HL-60 (cell line): ENCODE measurements around the gene ADM.

Experiments
- POLR2AphosphoS5 ChIP-seq: IDR thresholded peaks from 2 replicates; pipeline ENCODE4 v1.6.1; 2012; ENCODE audit warnings: low read depth
- TF ChIP-seq, protein P1 (sequence below): IDR thresholded peaks from one replicate; pipeline ENCODE4 v1.5.1; 2011; ENCODE audit warnings: low read length, control low read depth, inconsistent platforms; ENCODE audit not compliant: insufficient read depth

DNA sequence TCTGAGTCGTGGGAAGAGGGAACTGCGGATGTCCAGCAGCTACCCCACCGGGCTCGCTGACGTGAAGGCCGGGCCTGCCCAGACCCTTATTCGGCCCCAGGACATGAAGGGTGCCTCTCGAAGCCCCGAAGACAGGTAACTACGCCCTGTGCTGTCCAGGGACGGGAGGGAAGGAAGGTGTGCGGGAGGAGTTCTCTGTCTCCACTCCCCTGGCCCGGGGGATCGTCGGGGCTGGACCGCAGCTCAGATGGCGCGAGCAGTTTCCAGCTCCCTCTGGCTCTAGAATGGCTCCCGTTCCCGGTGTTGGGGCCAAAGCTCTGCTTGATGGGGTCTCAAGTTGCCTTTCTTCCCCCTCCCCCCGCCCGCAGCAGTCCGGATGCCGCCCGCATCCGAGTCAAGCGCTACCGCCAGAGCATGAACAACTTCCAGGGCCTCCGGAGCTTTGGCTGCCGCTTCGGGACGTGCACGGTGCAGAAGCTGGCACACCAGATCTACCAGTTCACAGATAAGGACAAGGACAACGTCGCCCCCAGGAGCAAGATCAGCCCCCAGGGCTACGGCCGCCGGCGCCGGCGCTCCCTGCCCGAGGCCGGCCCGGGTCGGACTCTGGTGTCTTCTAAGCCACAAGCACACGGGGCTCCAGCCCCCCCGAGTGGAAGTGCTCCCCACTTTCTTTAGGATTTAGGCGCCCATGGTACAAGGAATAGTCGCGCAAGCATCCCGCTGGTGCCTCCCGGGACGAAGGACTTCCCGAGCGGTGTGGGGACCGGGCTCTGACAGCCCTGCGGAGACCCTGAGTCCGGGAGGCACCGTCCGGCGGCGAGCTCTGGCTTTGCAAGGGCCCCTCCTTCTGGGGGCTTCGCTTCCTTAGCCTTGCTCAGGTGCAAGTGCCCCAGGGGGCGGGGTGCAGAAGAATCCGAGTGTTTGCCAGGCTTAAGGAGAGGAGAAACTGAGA lies 1.4 kb downstream of the ADM start:
- TF ChIP-seq, protein P1, sequence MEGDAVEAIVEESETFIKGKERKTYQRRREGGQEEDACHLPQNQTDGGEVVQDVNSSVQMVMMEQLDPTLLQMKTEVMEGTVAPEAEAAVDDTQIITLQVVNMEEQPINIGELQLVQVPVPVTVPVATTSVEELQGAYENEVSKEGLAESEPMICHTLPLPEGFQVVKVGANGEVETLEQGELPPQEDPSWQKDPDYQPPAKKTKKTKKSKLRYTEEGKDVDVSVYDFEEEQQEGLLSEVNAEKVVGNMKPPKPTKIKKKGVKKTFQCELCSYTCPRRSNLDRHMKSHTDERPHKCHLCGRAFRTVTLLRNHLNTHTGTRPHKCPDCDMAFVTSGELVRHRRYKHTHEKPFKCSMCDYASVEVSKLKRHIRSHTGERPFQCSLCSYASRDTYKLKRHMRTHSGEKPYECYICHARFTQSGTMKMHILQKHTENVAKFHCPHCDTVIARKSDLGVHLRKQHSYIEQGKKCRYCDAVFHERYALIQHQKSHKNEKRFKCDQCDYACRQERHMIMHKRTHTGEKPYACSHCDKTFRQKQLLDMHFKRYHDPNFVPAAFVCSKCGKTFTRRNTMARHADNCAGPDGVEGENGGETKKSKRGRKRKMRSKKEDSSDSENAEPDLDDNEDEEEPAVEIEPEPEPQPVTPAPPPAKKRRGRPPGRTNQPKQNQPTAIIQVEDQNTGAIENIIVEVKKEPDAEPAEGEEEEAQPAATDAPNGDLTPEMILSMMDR = no peak
- no peak for TF ChIP-seq POLR2AphosphoS5
